GM12878 (cell line): ENCODE data around the gene ZSWIM5. TPM values are rescaled to one million over a fixed set of nuclear protein-coding genes. Genes with fewer than 3 reads are reported as not detected.

Experiments
- ATAC-seq: fragments of 200-7000 bp; cut with Tn5 transposase; 3 replicates; pipeline ENCODE4 v1.9.1; 2020; ENCODE audit warnings: mild to moderate bottlenecking, moderate library complexity
- BruUV-seq: library from RNA; stranded (reverse); fragments of 400-500 nt; replicated peaks from 2 replicates; lab custom pipeline; 2021; lab: Mats Ljungman, UMichigan
- CTCF ChIA-PET: fragments of 300-600 bp; sonication (Branson Sonifier 250); formaldehyde crosslinking; extraction: SDS; loops from one replicate; lab custom pipeline; 2021; ENCODE audit warnings: inconsistent platforms; lab: Yijun Ruan, JAX
- POLR2A ChIA-PET: fragments of 350-600 bp; formaldehyde crosslinking; extraction: SDS; loops from one replicate; lab custom pipeline; 2021; ENCODE audit warnings: inconsistent platforms; lab: Charles Lee
- RAD21 ChIA-PET: fragments of 300-600 bp; sonication (Branson Sonifier 250); formaldehyde crosslinking; loops from one replicate; lab custom pipeline; 2023; ENCODE audit warnings: antibody characterized with exemption; ENCODE audit not compliant: unreplicated experiment; lab: Charles Lee
- SMC1A ChIA-PET: fragments of 300-600 bp; sonication (Branson Sonifier 250); formaldehyde crosslinking; loops from one replicate; lab custom pipeline; 2023; ENCODE audit not compliant: unreplicated experiment, uncharacterized antibody; lab: Charles Lee
- DNase-seq: peaks from one replicate; pipeline ENCODE4 v3.0.0-alpha.2; 2011; ENCODE audit warnings: low read depth, low spot score
- FAIRE-seq: peaks from 3 replicates; lab custom pipeline; 2011; peaks lifted over from hg19 to GRCh38; lab: Jason Lieb, UNC
- H2AFZ ChIP-seq: 2 replicates; pipeline ENCODE4 v1.6.0; 2011; ENCODE audit warnings: low read depth, low read length, control low read depth; ENCODE audit not compliant: control insufficient read depth
- H3K27ac ChIP-seq: 2 replicates; pipeline ENCODE4 v1.5.1; 2011; ENCODE audit warnings: control low read depth; ENCODE audit not compliant: control insufficient read depth, insufficient read depth
- H3K27me3 ChIP-seq, 2 experiments: replicated peaks in 1 of 2; 2 replicates each; pipeline versions ENCODE4 v1.6.0 to v1.6.1; 2011; ENCODE audit warnings: low read length in 1 of 2; ENCODE audit not compliant: control insufficient read depth in 2 of 2, insufficient read depth in 2 of 2
- H3K36me3 ChIP-seq, 2 experiments: 2 replicates each; pipeline ENCODE4 v1.5.1; 2011; ENCODE audit warnings: low read length in 1 of 2; ENCODE audit not compliant: control insufficient read depth in 2 of 2, insufficient read depth in 2 of 2
- H3K4me1 ChIP-seq: 2 replicates; pipeline ENCODE4 v1.6.1; 2011; ENCODE audit warnings: mild to moderate bottlenecking, low read length, moderate library complexity, mixed read lengths; ENCODE audit not compliant: control insufficient read depth, insufficient read depth
- H3K4me2 ChIP-seq: 2 replicates; pipeline ENCODE4 v1.6.0; 2011; ENCODE audit warnings: control low read depth; ENCODE audit not compliant: control insufficient read depth, insufficient read depth
- H3K4me3 ChIP-seq: fragments of 200-600 bp; sonication (generic); 2 replicates; pipeline ENCODE4 v1.5.1; 2016
- H3K79me2 ChIP-seq: 2 replicates; pipeline ENCODE4 v1.6.0; 2011; ENCODE audit warnings: low read length; ENCODE audit not compliant: control insufficient read depth, insufficient read depth
- H3K9ac ChIP-seq: 2 replicates; pipeline ENCODE4 v1.8.0; 2011; ENCODE audit warnings: low read length, control low read depth, mixed read lengths; ENCODE audit not compliant: control insufficient read depth, insufficient read depth
- H3K9me3 ChIP-seq: replicated peaks from 3 replicates; pipeline ENCODE4 v1.5.1; 2011; ENCODE audit warnings: mild to moderate bottlenecking, low read length; ENCODE audit not compliant: control insufficient read depth, insufficient read depth
- H4K20me1 ChIP-seq: 2 replicates; pipeline ENCODE4 v1.6.0; 2011; ENCODE audit not compliant: control insufficient read depth, insufficient read depth
- BMI1 ChIP-seq: fragments of 450-650 bp; IDR thresholded peaks from 2 replicates; pipeline ENCODE4 v1.6.1; 2016; ENCODE audit warnings: mild to moderate bottlenecking, moderate library complexity, borderline replicate concordance
- CEBPB ChIP-seq, 2 experiments: fragments of 150-350 bp in 1 of 2; IDR thresholded peaks; 2 replicates each; pipeline ENCODE4 v1.6.1; 2012 to 2014; ENCODE audit warnings: low read depth in 2 of 2, low read length in 2 of 2, borderline replicate concordance in 1 of 2, inconsistent platforms in 1 of 2
- CTCF ChIP-seq, 3 experiments: IDR thresholded peaks in 2 of 3; conservative IDR thresholded peaks in 1 of 3; 2 replicates each; pipeline ENCODE4 v1.5.1; 2011; ENCODE audit warnings: low read depth in 3 of 3, low read length in 3 of 3, mild to moderate bottlenecking in 3 of 3, control low read depth in 2 of 3, moderate library complexity in 2 of 3, inconsistent platforms in 1 of 3, mixed read lengths in 1 of 3; ENCODE audit not compliant: control insufficient read depth in 2 of 3, insufficient read depth in 1 of 3; ENCODE audit errors: extremely low read depth in 1 of 3
- FOS ChIP-seq: IDR thresholded peaks from 3 replicates; pipeline ENCODE4 v1.6.1; 2011; ENCODE audit warnings: borderline replicate concordance; ENCODE audit not compliant: insufficient read length; ENCODE audit errors: extremely low read depth
- PAX5 ChIP-seq: IDR thresholded peaks from 2 replicates; pipeline ENCODE4 v1.6.1; 2011; ENCODE audit warnings: low read depth, low read length, borderline replicate concordance
- PAX8 ChIP-seq: fragments of 450-650 bp; IDR thresholded peaks from 2 replicates; pipeline ENCODE4 v1.6.1; 2017; ENCODE audit warnings: mild to moderate bottlenecking, moderate library complexity
- RAD51 ChIP-seq: fragments of 450-650 bp; IDR thresholded peaks from 2 replicates; pipeline ENCODE4 v1.6.1; 2016; ENCODE audit warnings: moderate library complexity, mild to moderate bottlenecking, inconsistent platforms
- RELA ChIP-seq: fragments of 450-650 bp; IDR thresholded peaks from 2 replicates; pipeline ENCODE4 v1.8.0; 2014; ENCODE audit warnings: borderline replicate concordance; ENCODE audit not compliant: partially characterized antibody
- REST ChIP-seq: IDR thresholded peaks from 2 replicates; pipeline ENCODE4 v1.6.1; 2012; ENCODE audit warnings: mild to moderate bottlenecking, low read depth, low read length
- RFX5 ChIP-seq: IDR thresholded peaks from 2 replicates; pipeline ENCODE4 v1.6.1; 2011; ENCODE audit warnings: low read depth, low read length, improper control_type of control experiment
- SIX5 ChIP-seq: IDR thresholded peaks from 2 replicates; pipeline ENCODE4 v1.6.1; 2011; ENCODE audit warnings: mild to moderate bottlenecking, low read depth, low read length, moderate library complexity; ENCODE audit not compliant: severe bottlenecking
- TARDBP ChIP-seq: IDR thresholded peaks from 2 replicates; pipeline ENCODE4 v1.6.1; 2016; ENCODE audit warnings: borderline replicate concordance
- YY1 ChIP-seq: IDR thresholded peaks from 2 replicates; pipeline ENCODE4 v1.6.1; 2011; ENCODE audit warnings: low read depth, mild to moderate bottlenecking, low read length
- WGBS: methylation state at CpG from one replicate; pipeline ENCODE4 v1.1.6; 2016; ENCODE audit warnings: low lambda C conversion rate; ENCODE audit not compliant: insufficient replicate concordance, insufficient coverage; ENCODE audit errors: missing lambda C conversion rate; 5-methylcytosine and 5-hydroxymethylcytosine counted together
- in situ Hi-C: fragments of 300-500 bp; cut with MboI; formaldehyde crosslinking; loops from 9 replicates; pipeline ENCODE4 v1.14.3; 2018; ENCODE audit warnings: mixed read lengths
- intact Hi-C: fragments of 100-400 bp; cut with micrococcal nuclease; formaldehyde crosslinking; loops from one replicate; pipeline ENCODE4 v1.14.2; 2022; ENCODE audit not compliant: unreplicated experiment
- polyA plus RNA-seq, 11 experiments: library from polyadenylated mRNA; depleted of rRNA in 4 of 11; unstranded in 6 of 11; stranded (reverse) in 5 of 11; fragments of >200 nt; fragmentation: Nextera tagmentation in 4 of 11; fragmentation: Illumina TruSeq in 1 of 11; extraction: Ambion mirVana in 4 of 11; extraction: Trizol in 1 of 11; gene quantifications; 1 replicate in 1 of 11; 2 replicates in 10 of 11; pipeline versions ENCODE4 v1.2.1 to v1.2.3, GENCODE V29; 2011 to 2016; ENCODE audit warnings: inconsistent platforms in 2 of 11, missing spikeins in 2 of 11, low read depth in 1 of 11
- total RNA-seq, 4 experiments: library from RNA; depleted of rRNA in 3 of 4; stranded (reverse); fragments of >200 nt in 3 of 4; fragmentation: Illumina TruSeq in 1 of 4; extraction: Trizol in 1 of 4; gene quantifications; 2 replicates each; pipeline versions ENCODE4 v1.2.1 to v1.2.3, GENCODE V29; 2013 to 2021
- TF ChIP-seq, protein P1 (sequence below): fragments of 450-650 bp; IDR thresholded peaks from 2 replicates; pipeline ENCODE4 v1.6.1; 2018; ENCODE audit warnings: mild to moderate bottlenecking, low read depth, moderate library complexity; ENCODE audit not compliant: partially characterized antibody
- TF ChIP-seq, protein P2 (sequence below): IDR thresholded peaks from 2 replicates; pipeline ENCODE4 v1.6.1; 2011; ENCODE audit warnings: low read depth, low read length, improper control_type of control experiment, borderline replicate concordance

Gene ZSWIM5
- total and polyA plus RNA-seq, 10 of the 15 experiments (the other 5 are each of a cell fraction or from before 2014, with no cell fraction given), result 0.07 to 0.97 (median 0.34) TPM; not detected in 1

- no peak overlapping the region for H3K4me3 ChIP-seq
- 63% methylated on average over 1 of the region's 1 CpG for WGBS
- no peak for FAIRE-seq
- in situ Hi-C loops, result no loop called here
- no peak overlapping the region for H3K27ac ChIP-seq
- no peaks in the 10 kb centered on the region for H3K79me2 ChIP-seq
- BruUV-seq, result no TSS peak
- H4K20me1 ChIP-seq, result no peaks in the 10 kb centered on the region
- ChIA-PET RAD21 (no interaction called here), CTCF (no interaction called here), SMC1A (interaction anchor here (1.7 kb wide), 1 partner anchor 201 kb away, joined by 3 read pairs; no protein-coding TSS in a partner anchor), POLR2A (no interaction called here)
- intact Hi-C loops, result no loop called here
- no peak overlapping the region for H2AFZ ChIP-seq
- DNase-seq, result no peak
- no peak overlapping the region for H3K4me2 ChIP-seq
- H3K9me3 ChIP-seq, result no peaks in the 10 kb centered on the region
- no peaks in the 10 kb centered on the region for H3K4me1 ChIP-seq
- ATAC-seq, result no peak
- H3K27me3 ChIP-seq, result no peaks in the 10 kb centered on the region
- H3K36me3 ChIP-seq, result no peaks in the 10 kb centered on the region
- H3K9ac ChIP-seq, result no peak overlapping the region
- TF ChIP-seq CEBPB (IDR thresholded peaks at IDR 0.05; ENCODE audit: borderline replicate concordance in 1 of 2, low read depth in 2 of 2, low read length in 2 of 2) (no peak), PAX8 (no peak), TARDBP (no peak), PAX5 (no peak), RFX5 (no peak), FOS (no peak), SIX5 (no peak), REST (no peak), RAD51 (no peak), CTCF (IDR thresholded peaks at IDR 0.05 in 2 of 3, conservative IDR thresholded peaks at IDR 0.05 in 1 of 3; ENCODE audit: control insufficient read depth in 2 of 3, extremely low read depth in 1 of 3, insufficient read depth in 1 of 3, low read depth in 3 of 3, low read length in 3 of 3) (no peak), BMI1 (no peak), RELA (no peak), YY1 (no peak)
- TF ChIP-seq, protein P1, sequence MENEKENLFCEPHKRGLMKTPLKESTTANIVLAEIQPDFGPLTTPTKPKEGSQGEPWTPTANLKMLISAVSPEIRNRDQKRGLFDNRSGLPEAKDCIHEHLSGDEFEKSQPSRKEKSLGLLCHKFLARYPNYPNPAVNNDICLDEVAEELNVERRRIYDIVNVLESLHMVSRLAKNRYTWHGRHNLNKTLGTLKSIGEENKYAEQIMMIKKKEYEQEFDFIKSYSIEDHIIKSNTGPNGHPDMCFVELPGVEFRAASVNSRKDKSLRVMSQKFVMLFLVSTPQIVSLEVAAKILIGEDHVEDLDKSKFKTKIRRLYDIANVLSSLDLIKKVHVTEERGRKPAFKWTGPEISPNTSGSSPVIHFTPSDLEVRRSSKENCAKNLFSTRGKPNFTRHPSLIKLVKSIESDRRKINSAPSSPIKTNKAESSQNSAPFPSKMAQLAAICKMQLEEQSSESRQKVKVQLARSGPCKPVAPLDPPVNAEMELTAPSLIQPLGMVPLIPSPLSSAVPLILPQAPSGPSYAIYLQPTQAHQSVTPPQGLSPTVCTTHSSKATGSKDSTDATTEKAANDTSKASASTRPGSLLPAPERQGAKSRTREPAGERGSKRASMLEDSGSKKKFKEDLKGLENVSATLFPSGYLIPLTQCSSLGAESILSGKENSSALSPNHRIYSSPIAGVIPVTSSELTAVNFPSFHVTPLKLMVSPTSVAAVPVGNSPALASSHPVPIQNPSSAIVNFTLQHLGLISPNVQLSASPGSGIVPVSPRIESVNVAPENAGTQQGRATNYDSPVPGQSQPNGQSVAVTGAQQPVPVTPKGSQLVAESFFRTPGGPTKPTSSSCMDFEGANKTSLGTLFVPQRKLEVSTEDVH, result no peak
- TF ChIP-seq, protein P2, sequence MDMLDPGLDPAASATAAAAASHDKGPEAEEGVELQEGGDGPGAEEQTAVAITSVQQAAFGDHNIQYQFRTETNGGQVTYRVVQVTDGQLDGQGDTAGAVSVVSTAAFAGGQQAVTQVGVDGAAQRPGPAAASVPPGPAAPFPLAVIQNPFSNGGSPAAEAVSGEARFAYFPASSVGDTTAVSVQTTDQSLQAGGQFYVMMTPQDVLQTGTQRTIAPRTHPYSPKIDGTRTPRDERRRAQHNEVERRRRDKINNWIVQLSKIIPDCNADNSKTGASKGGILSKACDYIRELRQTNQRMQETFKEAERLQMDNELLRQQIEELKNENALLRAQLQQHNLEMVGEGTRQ, result no peak
These were observed 108.5 kb downstream of the ZSWIM5 start for GRCh38 chr1:45097944-45098343.
